AML-193 (cell line): ENCODE measurements around the gene CAMTA2.
"Not testable (repeated sequence)": the region's sequence is repeated elsewhere in the genome, so short reads cannot be mapped to it uniquely, and the experiment has no call there.

ENCODE experiments used
- DNase-seq, 2 experiments: peaks; one replicate each; lab custom pipeline; 2025; lab: John Stamatoyannopoulos, UW

CAMTA2 gene

DNA sequence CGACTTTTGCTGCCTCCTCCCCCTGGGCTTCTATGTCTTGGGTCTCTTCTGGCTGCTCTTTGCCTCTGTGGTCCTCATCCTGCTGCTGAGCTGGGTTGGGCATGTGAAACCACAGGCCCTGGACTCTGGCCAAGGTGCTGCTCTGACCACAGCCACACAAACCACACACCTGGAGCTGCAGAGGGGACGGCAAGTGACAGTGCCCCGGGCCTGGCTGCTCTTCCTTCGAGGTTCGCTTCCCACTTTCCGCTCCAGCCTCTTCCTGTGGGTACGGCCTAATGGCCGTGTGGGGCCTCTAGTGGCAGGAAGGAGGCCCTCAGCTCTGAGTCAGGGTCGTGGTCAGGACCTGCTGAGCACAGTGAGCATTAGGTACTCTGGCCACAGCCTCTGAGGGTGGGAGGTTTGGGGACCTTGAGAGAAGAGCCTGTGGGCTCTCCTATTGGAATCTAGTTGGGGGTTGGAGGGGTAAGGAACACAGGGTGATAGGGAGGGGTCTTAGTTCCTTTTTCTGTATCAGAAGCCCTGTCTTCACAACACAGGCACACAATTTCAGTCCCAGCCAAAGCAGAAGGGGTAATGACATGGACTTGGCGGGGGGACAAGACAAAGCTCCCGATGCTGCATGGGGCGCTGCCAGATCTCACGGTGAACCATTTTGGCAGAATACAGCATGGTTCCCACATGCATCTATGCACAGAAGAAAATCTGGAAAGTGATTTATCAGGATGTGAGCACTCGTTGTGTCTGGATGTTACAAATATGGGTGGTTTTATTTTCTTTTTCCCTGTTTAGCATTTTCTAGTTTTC, 53.1 kb downstream of the CAMTA2 start:
- DNase-seq: peak; percentile 25 to 51

DNA sequence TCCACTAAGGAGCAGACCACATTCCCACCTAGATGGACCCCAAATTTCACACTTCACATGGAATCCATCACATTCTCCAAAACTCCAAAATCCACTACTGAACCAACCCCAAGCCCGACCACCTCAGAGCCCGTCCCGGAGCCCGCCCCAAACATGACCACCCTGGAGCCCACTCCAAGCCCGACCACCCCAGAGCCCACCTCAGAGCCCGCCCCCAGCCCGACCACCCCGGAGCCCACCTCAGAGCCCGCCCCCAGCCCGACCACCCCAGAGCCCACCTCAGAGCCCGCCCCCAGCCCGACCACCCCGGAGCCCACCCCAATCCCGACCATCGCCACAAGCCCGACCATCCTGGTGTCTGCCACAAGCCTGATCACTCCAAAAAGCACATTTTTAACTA, 53.8 kb downstream of the CAMTA2 start:
- no peak for DNase-seq

DNA sequence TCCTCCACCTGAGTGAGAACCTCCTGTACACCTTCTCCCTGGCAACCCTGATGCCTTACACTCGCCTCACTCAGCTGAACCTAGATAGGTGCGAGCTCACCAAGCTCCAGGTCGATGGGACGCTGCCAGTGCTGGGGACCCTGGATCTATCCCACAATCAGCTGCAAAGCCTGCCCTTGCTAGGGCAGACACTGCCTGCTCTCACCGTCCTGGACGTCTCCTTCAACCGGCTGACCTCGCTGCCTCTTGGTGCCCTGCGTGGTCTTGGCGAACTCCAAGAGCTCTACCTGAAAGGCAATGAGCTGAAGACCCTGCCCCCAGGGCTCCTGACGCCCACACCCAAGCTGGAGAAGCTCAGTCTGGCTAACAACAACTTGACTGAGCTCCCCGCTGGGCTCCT, 54.7 kb downstream of the CAMTA2 start:
- no peak for DNase-seq

DNA sequence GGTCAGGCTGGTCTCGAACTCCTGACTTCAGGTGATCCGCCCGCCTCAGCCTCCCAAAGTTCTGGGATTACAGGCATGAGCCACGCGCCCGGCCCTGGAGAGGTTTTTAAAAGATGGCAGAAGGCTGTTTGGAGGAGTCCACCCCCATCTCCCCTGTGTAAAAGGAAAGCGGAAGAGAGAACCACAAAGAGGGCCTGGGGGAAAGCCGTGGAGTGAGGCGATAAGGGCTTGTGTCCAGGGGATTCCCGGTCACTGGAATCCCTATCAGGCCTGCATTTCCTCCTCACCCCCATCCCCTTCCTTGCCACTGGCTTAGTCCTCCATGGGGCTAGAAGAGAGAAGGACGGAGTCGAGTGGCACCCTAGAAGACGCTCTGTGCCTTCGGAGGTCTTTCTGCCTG, 55.5 kb downstream of the CAMTA2 start, which contains the start of gene GP1BA:
Gene GP1BA, plus strand, starts transcription at position 315 of the 400 bp plus-strand sequence. CDS start 328 bp downstream, outside the sequence.
- no peak for DNase-seq

DNA sequence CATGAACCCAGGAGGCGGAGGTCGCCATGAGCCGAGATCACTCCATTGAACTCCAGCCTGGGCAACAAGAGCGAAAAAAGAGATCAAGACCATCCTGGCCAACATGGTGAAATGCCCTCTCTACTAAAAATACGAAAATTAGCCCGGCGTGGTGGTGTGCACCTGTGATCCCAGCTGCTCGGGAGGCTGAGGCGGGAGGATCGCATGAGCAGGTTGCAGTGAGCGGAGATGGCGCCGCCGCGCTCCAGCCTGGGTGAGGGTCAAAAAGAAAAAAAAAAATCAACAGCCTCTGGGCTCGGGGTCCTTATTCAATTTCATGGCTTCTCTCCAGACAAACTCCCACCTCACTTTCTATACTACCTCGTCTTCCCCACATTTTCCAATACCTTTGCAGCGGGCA, 58.6 kb downstream of the CAMTA2 start:
- no peak for DNase-seq

DNA sequence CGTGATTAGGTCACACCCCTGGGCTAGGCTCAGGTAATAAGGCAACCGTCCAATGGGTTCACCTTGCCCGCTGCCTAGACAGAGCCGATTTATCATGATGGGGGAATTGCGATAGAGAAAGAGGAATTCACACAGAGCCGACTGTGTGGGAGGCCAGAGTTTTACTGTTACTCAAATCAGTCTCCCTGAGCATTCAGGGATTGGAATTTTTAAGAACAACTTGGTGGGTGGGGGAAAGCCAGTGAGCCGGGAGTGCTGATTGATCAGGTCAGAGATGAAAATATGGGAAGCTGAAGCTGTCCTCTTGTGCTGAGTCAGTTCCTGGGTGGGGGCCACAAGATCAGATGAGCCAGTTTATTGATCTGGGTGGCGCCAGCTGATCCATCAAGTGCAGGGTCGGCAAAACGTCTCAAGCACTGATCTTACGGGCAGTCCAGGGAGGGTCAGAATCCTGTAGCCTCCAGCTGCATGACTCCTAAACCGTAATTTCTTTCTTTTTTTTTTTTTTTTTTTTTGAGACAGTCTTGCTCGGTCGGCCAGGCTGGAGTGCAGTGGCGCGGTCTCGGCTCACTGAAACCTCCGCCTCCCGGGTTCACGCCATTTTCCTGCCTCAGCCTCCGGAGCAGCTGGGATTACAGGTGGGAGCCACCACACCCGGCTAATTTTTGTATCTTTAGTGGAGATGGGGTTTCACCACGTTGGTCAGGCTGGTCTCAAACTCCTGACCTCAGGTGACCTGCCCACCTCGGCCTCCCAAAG, 60.7 kb downstream of the CAMTA2 start:
- DNase-seq: not testable (repeated sequence)

DNA sequence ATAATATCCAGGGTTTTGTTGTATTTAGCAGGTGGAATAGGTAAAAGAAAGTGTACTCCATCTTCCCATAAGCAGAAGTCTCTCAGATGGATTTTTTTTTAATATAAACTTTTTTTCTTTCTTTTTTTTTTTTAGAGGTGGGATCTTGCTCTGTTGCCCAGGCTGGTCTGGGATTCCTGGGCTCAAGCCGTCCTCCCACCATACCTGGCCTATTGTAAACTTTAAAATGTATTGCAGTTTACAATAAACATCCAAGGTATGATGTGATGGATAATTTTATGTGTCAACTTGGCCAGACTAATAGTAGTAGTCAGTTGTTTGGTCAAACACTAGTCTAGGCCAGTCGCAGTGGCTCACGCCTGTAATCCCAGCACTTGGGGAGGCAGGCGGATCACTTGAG, 66.2 kb downstream of the CAMTA2 start:
- no peak for DNase-seq

DNA sequence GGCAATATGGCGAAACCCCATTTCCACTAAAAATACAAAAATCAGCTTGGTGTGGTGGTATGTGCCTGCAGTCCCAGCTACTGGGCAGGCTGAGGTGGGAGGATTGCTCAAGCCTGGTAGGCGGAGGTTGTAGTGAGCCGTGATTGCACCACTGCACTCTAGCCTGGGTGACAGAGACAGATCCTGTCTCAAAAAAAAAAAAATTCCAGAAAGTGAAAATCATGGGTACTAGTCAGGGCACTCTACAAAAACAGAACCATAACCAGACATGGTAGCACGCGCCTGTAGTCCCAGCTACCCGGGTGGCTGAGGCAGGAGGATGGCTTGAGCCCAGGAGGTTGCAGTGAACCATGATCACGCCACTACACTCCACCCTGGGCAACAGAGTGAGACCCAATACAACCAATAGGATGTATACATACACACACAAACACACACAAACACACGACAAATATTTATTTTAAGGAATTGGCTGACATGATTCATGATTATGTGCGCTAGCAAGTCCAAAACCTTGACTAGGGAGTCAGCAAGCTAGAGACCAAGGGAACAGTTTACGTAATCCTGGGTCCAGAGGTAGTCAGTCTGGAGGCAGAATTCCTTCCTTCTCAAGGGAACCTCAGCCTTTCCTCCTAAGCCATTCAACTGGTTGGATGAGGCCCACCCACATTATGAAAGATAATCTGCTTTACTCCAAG, 67.0 kb downstream of the CAMTA2 start:
- peak; percentile 40 for DNase-seq

DNA sequence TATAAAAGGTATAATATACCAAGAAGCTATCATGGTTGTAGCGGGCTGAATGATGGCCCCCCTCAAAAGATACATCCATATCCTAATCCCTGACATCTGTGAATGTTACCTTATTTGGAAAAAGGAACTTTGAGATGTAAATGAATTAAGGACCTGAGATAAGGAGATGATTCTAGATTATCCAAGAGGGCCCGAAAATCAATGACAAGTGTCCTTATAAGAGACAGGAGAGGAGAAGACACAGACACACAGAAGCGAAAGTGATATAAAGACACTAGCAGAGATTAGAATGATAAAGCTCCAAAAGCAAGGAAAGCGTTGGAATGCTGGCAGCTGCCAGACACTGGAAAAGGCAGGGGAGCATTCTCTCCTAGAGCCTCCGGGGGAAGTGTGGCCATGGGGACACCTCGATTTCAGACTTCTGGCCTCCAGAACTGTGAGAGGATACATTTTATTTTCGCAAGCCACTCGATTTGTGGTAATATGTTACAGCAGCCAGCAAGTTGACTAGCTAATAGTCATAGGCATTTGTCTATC, 67.9 kb downstream of the CAMTA2 start:
- no peak for DNase-seq
